ENCODE results near the gene DCC. TPM values are rescaled to one million over a fixed set of nuclear protein-coding genes. Genes with fewer than 3 reads are reported as not detected.

The DCC gene
- total RNA-seq, 1 experiment from 2014 or later: not detected

- Histone ChIP-seq H4K20me1 (ENCODE audit: low read length) (no peaks in the 10 kb centered on the region), H3K4me2 (ENCODE audit: low read length) (no peak overlapping the region), H3K27ac (ENCODE audit: low read length) (no peak overlapping the region), H3K9me3 (ENCODE audit: low read length) (no peaks in the 10 kb centered on the region), H3F3A (ENCODE audit: low read length, unreplicated experiment) (no peaks in the 10 kb centered on the region), H3K9me2 (replicated peaks; ENCODE audit: low read length) (no peaks in the 10 kb centered on the region), H3K9ac (ENCODE audit: low read length) (no peak overlapping the region), H3K79me2 (ENCODE audit: low read length) (no peaks in the 10 kb centered on the region), H2AFZ (ENCODE audit: low read length) (no peak overlapping the region), H3K4me1 (ENCODE audit: insufficient read depth, low read length) (no peaks in the 10 kb centered on the region), H3K27me3 (ENCODE audit: low read length) (no peaks in the 10 kb centered on the region), H3K4me3 (ENCODE audit: low read length) (no peak overlapping the region), H3K36me3 (ENCODE audit: low read depth, low read length) (no peaks in the 10 kb centered on the region)
- POLR2A ChIA-PET (ENCODE audit: unreplicated experiment): no interaction called here
- intact Hi-C loops (cut with micrococcal nuclease): no loop called here
- DNase-seq (no peak), ATAC-seq (no peak)
- TF ChIP-seq CTCF (conservative IDR thresholded peaks at IDR 0.05; ENCODE audit: low read depth, low read length) (no peak), EZH2phosphoT487 (IDR thresholded peaks at IDR 0.05; ENCODE audit: borderline replicate concordance, low read length) (no peak), EZH2 (IDR thresholded peaks at IDR 0.05; ENCODE audit: low read length, unreplicated experiment) (no peak)
- CTCF ChIA-PET: no interaction called here
- BruUV-seq (replicated peaks): no TSS peak
Measured at GRCh38 chr18:52829876-52830405, 489.9 kb downstream of the DCC start.

DNA sequence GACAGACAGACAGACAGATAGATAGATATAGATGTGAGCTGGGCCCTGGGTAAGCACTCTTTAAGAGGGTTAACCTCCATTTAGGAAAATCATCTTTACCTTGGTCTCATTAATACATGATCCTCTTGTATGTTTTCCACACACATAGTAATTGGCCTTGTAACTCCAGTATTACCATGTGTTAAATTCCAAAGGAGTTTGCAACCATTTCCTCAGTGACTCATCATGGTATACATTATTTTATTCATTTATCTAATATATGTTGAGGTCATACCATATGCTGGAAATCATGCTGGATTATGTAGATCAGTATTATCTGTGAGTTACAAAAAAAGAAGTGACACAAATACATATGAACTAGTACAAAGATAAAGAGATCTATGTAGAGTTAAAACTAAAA, 504.3 kb downstream of the DCC start:
- ChIA-PET CTCF (no interaction called here), POLR2A (ENCODE audit: unreplicated experiment) (no interaction called here)
- H3K36me3 ChIP-seq (ENCODE audit: low read depth, low read length): no peaks in the 10 kb centered on the region
- no peaks in the 10 kb centered on the region for H3K4me1 ChIP-seq (ENCODE audit: insufficient read depth, low read length)
- intact Hi-C loops (cut with micrococcal nuclease): no loop called here
- no peaks in the 10 kb centered on the region for H3K79me2 ChIP-seq (ENCODE audit: low read length)
- ATAC-seq (no peak), DNase-seq (no peak)
- H3K27ac ChIP-seq (ENCODE audit: low read length): no peak overlapping the region
- TF ChIP-seq EZH2phosphoT487 (IDR thresholded peaks at IDR 0.05; ENCODE audit: borderline replicate concordance, low read length) (no peak), CTCF (conservative IDR thresholded peaks at IDR 0.05; ENCODE audit: low read depth, low read length) (no peak), EZH2 (IDR thresholded peaks at IDR 0.05; ENCODE audit: low read length, unreplicated experiment) (no peak)
- H3K4me3 ChIP-seq (ENCODE audit: low read length): no peak overlapping the region
- BruUV-seq (replicated peaks): no TSS peak
- no peaks in the 10 kb centered on the region for H4K20me1 ChIP-seq (ENCODE audit: low read length)
- H2AFZ ChIP-seq (ENCODE audit: low read length): no peak overlapping the region
- no peak overlapping the region for H3K4me2 ChIP-seq (ENCODE audit: low read length)
- no peaks in the 10 kb centered on the region for H3F3A ChIP-seq (ENCODE audit: low read length, unreplicated experiment)
- no peaks in the 10 kb centered on the region for H3K9me3 ChIP-seq (ENCODE audit: low read length)
- no peaks in the 10 kb centered on the region for H3K9me2 ChIP-seq (replicated peaks; ENCODE audit: low read length)
- H3K27me3 ChIP-seq (ENCODE audit: low read length): no peaks in the 10 kb centered on the region
- no peak overlapping the region for H3K9ac ChIP-seq (ENCODE audit: low read length)

DNA sequence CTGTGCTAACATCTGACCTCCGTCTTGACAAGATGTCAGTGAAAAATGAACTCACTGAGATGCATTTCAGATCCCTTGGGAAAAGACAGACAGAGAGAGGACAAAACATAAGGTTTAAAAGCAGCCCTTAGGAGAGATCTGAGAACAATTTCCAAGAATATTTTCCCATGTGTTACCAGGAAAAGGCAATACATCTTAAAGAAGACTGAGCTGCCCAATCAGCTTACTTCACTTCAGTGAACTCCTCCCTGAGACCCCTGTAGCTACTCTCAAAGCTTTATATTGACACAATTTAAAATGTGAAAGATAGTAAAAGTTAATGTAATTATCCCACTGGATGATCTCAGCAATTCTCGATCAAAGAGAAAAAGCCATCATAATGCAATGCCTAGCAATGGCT, 505.0 kb downstream of the DCC start:
- ChIA-PET CTCF (no interaction called here), POLR2A (ENCODE audit: unreplicated experiment) (no interaction called here)
- no peak overlapping the region for H3K27ac ChIP-seq (ENCODE audit: low read length)
- H3K9me2 ChIP-seq (replicated peaks; ENCODE audit: low read length): no peaks in the 10 kb centered on the region
- no peaks in the 10 kb centered on the region for H3K9me3 ChIP-seq (ENCODE audit: low read length)
- no peak overlapping the region for H3K4me2 ChIP-seq (ENCODE audit: low read length)
- BruUV-seq (replicated peaks): no TSS peak
- no peak overlapping the region for H3K4me3 ChIP-seq (ENCODE audit: low read length)
- no peaks in the 10 kb centered on the region for H3K4me1 ChIP-seq (ENCODE audit: insufficient read depth, low read length)
- DNase-seq: no peak
- H3F3A ChIP-seq (ENCODE audit: low read length, unreplicated experiment): no peaks in the 10 kb centered on the region
- H4K20me1 ChIP-seq (ENCODE audit: low read length): no peaks in the 10 kb centered on the region
- no peak overlapping the region for H2AFZ ChIP-seq (ENCODE audit: low read length)
- H3K36me3 ChIP-seq (ENCODE audit: low read depth, low read length): no peaks in the 10 kb centered on the region
- H3K9ac ChIP-seq (ENCODE audit: low read length): no peak overlapping the region
- intact Hi-C loops (cut with micrococcal nuclease): no loop called here
- TF ChIP-seq EZH2phosphoT487 (IDR thresholded peaks at IDR 0.05; ENCODE audit: borderline replicate concordance, low read length): no peak
- TF ChIP-seq EZH2 (IDR thresholded peaks at IDR 0.05; ENCODE audit: low read length, unreplicated experiment): no peak
- TF ChIP-seq CTCF (conservative IDR thresholded peaks at IDR 0.05; ENCODE audit: low read depth, low read length): no peak
- H3K27me3 ChIP-seq (ENCODE audit: low read length): no peaks in the 10 kb centered on the region
- H3K79me2 ChIP-seq (ENCODE audit: low read length): no peaks in the 10 kb centered on the region
- no peak for ATAC-seq

Data from PC-3 (cell line).